Mesodermal cell (in vitro differentiated cells): ENCODE measurements around the gene HIF3A.

Experiments used
- H3K27ac ChIP-seq: 2 replicates; pipeline ENCODE4 v1.7.0; 2013; ENCODE audit warnings: mild to moderate bottlenecking, low read depth, low read length, moderate library complexity; ENCODE audit not compliant: severe bottlenecking
- H3K36me3 ChIP-seq: 2 replicates; pipeline ENCODE4 v1.7.1; 2013; ENCODE audit warnings: mild to moderate bottlenecking, low read length, moderate library complexity; ENCODE audit not compliant: control insufficient read depth, insufficient read depth
- H3K4me1 ChIP-seq: one replicate; pipeline ENCODE4 v1.7.1; 2013; ENCODE audit warnings: mild to moderate bottlenecking, low read length; ENCODE audit not compliant: insufficient read depth, control insufficient read depth, poor library complexity, severe bottlenecking
- H3K4me3 ChIP-seq: 2 replicates; pipeline ENCODE4 v1.7.0; 2013; ENCODE audit warnings: low read length, control low read depth, mild to moderate bottlenecking; ENCODE audit not compliant: insufficient read depth, poor library complexity, severe bottlenecking; ENCODE audit errors: extremely low read depth
- H3K9me3 ChIP-seq: 2 replicates; pipeline ENCODE4 v1.7.1; 2013; ENCODE audit warnings: mild to moderate bottlenecking, low read length, moderate library complexity; ENCODE audit not compliant: control insufficient read depth
- WGBS, 2 experiments: methylation state at CpG; one replicate each; pipeline ENCODE4 v1.1.5; 2013; ENCODE audit warnings: missing lambda C conversion rate in 2 of 2; ENCODE audit not compliant: insufficient coverage in 2 of 2; 5-methylcytosine and 5-hydroxymethylcytosine counted together

Gene HIF3A

GRCh38 chr19:46349311-46349993 is 52.6 kb downstream of the HIF3A start:
- WGBS, 2 experiments: 93 to 96% methylated on average over 7 to 10 of the region's 11 CpGs
- Histone ChIP-seq H3K9me3 (no peaks in the 10 kb centered on the region), H3K4me1 (peaks cover 32% of the 10 kb centered on the region), H3K27ac (no peak overlapping the region), H3K4me3 (no peak overlapping the region), H3K36me3 (peaks cover 32% of the 10 kb centered on the region)

GRCh38 chr19:46350029-46350757 is 53.4 kb downstream of the HIF3A start:
- H3K4me1 ChIP-seq: peaks cover 33% of the 10 kb centered on the region
- 80 to 90% methylated on average over 5 to 7 of the region's 8 CpGs for WGBS, 2 experiments
- no peaks in the 10 kb centered on the region for H3K9me3 ChIP-seq
- peaks cover 39% of the 10 kb centered on the region for H3K36me3 ChIP-seq
- H3K4me3 ChIP-seq: no peak overlapping the region
- H3K27ac ChIP-seq: no peak overlapping the region

DNA sequence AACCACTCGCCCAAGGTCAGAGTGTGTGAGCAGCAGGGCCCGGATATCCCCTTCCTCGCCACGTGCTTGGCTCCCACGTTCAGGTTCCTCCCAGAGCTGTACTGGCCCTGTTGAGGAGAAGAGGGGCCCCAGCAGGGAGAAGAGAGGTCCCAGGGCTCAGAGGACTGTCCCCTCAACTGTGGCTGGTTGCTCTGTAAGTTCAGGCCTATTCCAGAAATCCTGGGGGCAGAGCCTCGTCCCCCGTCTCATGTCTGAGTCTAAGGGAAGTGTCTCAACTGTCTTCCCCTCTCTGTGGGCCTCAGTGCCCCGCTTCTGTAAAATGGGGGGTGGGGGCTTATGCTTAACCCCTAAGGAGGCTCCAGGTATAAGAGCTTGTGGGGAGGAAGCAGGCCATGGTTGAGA is 53.9 kb downstream of the HIF3A start:
- no peaks in the 10 kb centered on the region for H3K9me3 ChIP-seq
- H3K36me3 ChIP-seq: peaks cover 45% of the 10 kb centered on the region
- H3K27ac ChIP-seq: no peak overlapping the region
- H3K4me1 ChIP-seq: peaks cover 38% of the 10 kb centered on the region
- WGBS, 2 experiments: 72 to 84% methylated on average over 6 to 7 of the region's 8 CpGs
- H3K4me3 ChIP-seq: no peak overlapping the region

DNA sequence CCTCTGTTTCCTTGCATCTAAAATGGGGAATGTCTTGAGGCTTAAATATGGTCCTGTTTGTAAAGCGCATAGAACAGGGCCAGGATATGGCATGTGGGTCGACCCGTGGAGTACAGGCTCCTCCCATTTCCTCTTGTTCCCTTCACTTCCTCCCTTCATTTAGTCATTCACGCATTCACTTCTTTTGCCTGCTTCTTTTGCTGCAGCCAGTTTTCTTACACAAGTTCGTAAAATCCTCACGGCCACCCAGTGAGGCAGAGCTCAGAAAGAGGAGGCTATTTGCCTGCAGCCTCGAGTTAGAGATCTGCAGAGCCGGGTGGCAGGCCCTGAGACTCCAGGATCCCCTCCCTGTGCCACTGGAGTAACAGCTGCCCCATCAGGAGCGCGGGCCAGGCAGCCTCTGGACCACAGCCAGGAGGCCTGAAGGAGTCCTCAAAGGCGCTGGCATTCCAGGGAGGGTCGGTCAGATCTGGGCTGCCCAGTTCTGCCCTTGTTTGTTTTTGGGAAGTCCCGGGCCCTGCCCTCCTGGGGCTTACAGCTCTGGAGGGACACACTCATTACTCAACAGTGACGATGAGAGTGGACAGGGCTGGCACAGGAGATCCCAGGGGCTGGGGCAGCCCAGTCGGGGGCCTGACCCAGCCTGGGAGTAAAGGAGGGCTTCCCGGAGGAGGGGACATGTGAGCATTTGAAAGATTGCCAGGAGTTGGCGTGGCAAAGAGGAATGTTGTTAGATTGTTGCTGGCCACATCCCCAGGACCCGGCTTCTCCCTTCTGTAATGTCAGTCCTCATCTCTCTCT is 54.6 kb downstream of the HIF3A start:
- WGBS, 2 experiments: 80 to 84% methylated on average over 14 to 15 of the region's 18 CpGs
- Histone ChIP-seq H3K9me3 (no peaks in the 10 kb centered on the region), H3K4me1 (peaks cover 38% of the 10 kb centered on the region), H3K27ac (no peak overlapping the region), H3K36me3 (peaks cover 52% of the 10 kb centered on the region), H3K4me3 (no peak overlapping the region)

DNA sequence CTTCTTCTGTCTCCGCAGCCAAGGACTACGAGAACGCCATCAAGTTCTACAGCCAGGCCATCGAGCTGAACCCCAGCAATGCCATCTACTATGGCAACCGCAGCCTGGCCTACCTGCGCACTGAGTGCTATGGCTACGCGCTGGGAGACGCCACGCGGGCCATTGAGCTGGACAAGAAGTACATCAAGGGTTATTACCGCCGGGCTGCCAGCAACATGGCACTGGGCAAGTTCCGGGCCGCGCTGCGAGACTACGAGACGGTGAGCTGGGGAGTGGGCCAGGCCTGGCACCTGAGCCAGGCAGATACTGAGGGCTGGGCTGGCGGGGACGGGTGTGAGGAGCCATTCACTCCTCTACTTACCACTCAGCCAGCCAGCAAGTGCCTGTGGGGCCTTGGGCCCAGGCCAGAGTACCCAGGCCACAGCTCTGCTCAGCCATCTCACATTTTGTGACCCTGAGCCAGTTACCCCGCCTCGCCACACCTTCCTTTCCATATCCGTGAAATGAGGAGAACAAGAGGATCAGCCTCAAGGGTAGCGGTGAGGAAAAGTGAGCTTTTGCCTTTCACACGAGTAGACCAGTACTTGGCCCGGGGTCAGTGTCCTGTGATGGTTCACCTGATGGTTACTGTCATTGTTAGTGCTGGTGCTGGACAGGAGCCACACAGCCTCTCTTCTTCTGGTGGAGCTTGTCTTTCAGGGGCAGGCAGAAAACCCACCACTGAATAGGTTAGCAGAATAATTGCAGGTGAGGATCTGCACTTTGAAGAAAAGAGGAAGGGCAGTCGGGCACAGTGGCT is 57.1 kb downstream of the HIF3A start:
- Histone ChIP-seq H3K36me3 (peaks cover 68% of the 10 kb centered on the region), H3K4me3 (no peak overlapping the region)
- 96% methylated on average over 25 to 28 of the region's 28 CpGs for WGBS, 2 experiments

DNA sequence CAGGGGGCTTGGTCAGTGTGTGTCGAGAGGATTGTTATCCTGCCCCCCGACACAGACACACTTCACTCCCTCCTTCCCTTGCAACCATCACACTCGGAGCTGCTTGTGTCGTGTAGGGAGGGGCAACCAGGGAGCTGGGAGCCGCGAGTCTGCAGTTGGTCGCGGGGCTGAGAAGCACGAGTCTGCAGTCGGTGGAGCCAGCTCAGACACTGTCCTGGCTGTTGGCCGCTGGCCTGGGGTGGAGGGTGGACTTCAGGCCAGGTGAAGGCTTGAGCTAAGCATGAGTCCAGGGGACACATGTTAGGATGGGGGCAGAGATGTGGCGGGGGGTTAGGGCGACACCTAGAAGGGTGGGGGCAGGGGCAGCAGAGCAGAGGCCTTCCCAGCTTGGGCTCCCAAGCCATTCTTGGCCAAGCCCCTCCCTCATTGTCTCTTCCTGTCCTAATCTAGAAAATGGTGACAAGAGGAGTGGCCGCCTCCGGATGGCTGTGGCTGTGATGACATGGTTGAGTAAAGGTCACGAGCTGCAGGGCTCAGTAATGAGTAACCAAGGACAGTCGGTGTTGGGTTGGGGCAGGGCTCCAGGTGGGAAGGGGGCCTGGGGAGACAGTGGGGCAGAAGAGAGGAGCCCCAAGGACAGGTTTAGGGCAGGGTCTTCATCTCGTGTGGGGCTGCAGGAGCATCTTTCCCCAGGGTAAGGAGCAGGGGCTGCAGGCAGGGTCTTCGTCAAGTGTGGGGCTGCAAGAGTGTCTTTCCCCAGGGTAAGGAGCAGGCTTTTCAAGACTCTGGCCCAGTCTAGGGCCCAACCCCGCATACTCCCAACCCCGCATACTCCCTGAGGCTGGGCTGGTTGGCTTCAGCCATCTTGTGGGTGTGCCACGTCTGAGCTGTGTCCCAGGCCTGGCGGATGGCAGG is 58.6 kb downstream of the HIF3A start:
- Histone ChIP-seq H3K9me3 (no peaks in the 10 kb centered on the region), H3K27ac (no peak overlapping the region), H3K4me1 (peaks cover 32% of the 10 kb centered on the region), H3K4me3 (no peak overlapping the region), H3K36me3 (peaks cover 68% of the 10 kb centered on the region)
- 92 to 93% methylated on average over 14 to 16 of the region's 23 CpGs for WGBS, 2 experiments

More for the DNA sequence above, 57.1 kb downstream of the HIF3A start:
- Histone ChIP-seq H3K9me3 (no peaks in the 10 kb centered on the region), H3K27ac (no peak overlapping the region), H3K4me1 (peaks cover 44% of the 10 kb centered on the region)

GRCh38 chr19:46356149-46357055 is 59.6 kb downstream of the HIF3A start:
- Histone ChIP-seq H3K4me1 (peaks cover 23% of the 10 kb centered on the region), H3K9me3 (no peaks in the 10 kb centered on the region), H3K27ac (no peak overlapping the region), H3K4me3 (no peak overlapping the region), H3K36me3 (peaks cover 68% of the 10 kb centered on the region)
- 95 to 98% methylated on average over 7 to 8 of the region's 9 CpGs for WGBS, 2 experiments

DNA sequence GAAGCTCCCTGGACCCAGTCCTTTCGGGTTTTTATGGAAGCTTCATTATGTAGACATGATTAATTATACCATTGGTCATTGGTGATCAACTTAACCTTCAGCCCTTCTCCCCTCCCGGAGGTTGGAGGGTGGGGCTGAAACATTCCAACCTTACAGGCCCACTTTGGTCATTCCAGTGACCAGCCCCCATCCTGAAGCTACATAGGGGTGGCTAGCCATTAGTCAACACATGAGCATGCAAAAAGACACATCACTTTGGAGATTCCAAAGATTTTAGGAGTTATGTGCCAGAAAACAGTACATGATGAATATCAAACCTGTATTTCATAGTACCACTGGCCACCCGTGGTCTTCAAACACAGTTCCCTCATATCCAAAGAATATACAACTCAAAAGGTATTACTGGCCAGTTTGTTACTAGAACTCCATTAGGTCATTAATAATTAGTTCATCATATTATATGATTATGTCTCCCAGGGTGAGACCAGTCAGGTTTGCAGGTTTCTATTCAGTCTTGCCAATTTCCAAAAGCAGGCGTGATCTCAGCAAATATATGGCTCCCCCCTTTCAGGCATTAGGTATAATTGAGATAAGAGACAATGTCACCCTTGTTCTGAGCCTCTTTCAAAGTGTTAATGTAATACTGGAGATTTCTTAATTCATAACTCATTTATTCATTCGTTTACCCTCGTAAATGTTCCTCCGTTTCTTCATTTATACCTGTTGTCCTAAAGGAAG is 61.2 kb downstream of the HIF3A start:
- Histone ChIP-seq H3K4me3 (no peak overlapping the region), H3K9me3 (no peaks in the 10 kb centered on the region), H3K4me1 (peaks cover 22% of the 10 kb centered on the region), H3K36me3 (peaks cover 59% of the 10 kb centered on the region), H3K27ac (no peak overlapping the region)
- 93% methylated on average over 2 of the region's 7 CpGs; no CpG with 5 or more reads in 1 of the 2 experiments for WGBS, 2 experiments
